Jurkat, Clone E6-1 (cell line): ENCODE measurements around the gene PCLO. TPM values are rescaled to one million over a fixed set of nuclear protein-coding genes. Genes with fewer than 3 reads are reported as not detected.

Experiments used
- DNase-seq: peaks from one replicate; pipeline ENCODE4 v3.0.0-alpha.2; 2011; ENCODE audit warnings: low read depth, low spot score
- H3K4me3 ChIP-seq: 2 replicates; pipeline ENCODE4 v1.5.1; 2011; ENCODE audit warnings: mild to moderate bottlenecking, low read length, control low read depth, moderate library complexity
- polyA plus RNA-seq: library from polyadenylated mRNA; unstranded; fragments of >200 nt; gene quantifications from one replicate; pipeline ENCODE4 v1.2.1, GENCODE V29; 2012; ENCODE audit warnings: missing spikeins; ENCODE audit not compliant: insufficient read length, insufficient read depth

Gene PCLO
- 0.15 TPM for polyA plus RNA-seq

- H3K4me3 ChIP-seq: peak within 1 kb of the TSS; percentile 55
- peak; percentile 24 for DNase-seq
Measured at GRCh38 chr7:83162402-83163256, at the start of gene PCLO. TSS of gene PCLO (minus strand) at chr7:83162884. CDS start at chr7:83162592, 292 bp downstream.

DNA sequence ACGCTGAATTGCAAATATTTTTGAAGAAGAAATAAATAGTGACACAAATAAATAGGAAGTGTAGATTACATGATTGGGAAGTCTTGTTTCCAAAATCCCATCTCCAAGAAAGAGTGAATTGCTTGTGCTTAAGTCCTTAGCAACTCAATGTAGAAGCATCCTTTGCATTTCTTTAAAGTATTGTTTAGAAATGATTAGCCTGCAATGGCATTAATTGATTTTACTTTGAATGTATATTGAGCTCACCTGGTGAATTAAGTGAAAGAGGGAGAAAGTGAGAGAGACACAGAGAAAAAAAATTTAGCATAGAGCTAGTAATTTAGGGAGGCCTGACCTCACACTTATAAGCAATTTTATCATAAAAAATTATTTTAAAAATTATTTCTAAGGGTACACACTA lies 49.0 kb upstream of the PCLO start:
- H3K4me3 ChIP-seq: no peak overlapping the region

DNA sequence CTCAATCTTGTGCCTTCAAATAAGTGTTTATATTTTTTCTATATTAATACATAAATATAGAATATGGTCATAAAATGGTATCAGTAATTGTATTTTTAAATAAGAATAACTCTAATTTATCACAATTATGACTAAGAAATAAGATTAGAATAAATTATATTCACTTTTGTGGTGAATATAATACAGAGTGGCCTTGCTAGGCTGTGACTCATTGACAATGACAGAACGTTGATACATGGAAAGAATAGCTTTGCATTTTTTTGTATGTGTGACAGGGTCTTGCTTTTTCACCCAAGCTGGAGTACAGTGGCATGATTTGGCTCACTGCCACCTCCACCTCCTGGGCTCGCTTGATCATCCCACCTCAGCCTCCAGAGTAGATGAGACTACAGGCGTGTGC lies 47.8 kb upstream of the PCLO start:
- no peak overlapping the region for H3K4me3 ChIP-seq
- no peak for DNase-seq

More for the DNA sequence above, 49.0 kb upstream of the PCLO start:
- DNase-seq: no peak

- DNase-seq: no peak
- no peak overlapping the region for H3K4me3 ChIP-seq
Measured at GRCh38 chr7:83204715-83205114, 42.0 kb upstream of the PCLO start.

DNA sequence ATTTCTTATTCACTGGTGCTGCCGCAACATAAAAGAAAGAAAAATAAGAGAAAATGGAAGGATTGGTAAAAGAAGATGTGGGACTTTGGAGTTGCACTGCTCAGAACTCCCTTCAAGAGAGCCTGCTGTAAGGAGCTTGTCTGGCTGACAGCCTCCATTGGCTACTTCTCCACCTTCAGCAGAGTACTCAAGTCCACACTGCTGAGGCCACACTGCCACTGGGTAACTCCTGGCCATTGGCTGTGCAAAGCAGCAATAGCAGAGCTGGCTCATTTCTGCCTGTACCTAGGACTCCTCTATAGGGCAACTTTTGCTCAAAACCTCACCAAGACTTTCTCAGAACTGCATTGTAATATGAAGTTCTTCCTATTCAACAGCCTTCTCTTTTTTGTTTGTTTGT lies 38.7 kb upstream of the PCLO start:
- no peak overlapping the region for H3K4me3 ChIP-seq
- no peak for DNase-seq

DNA sequence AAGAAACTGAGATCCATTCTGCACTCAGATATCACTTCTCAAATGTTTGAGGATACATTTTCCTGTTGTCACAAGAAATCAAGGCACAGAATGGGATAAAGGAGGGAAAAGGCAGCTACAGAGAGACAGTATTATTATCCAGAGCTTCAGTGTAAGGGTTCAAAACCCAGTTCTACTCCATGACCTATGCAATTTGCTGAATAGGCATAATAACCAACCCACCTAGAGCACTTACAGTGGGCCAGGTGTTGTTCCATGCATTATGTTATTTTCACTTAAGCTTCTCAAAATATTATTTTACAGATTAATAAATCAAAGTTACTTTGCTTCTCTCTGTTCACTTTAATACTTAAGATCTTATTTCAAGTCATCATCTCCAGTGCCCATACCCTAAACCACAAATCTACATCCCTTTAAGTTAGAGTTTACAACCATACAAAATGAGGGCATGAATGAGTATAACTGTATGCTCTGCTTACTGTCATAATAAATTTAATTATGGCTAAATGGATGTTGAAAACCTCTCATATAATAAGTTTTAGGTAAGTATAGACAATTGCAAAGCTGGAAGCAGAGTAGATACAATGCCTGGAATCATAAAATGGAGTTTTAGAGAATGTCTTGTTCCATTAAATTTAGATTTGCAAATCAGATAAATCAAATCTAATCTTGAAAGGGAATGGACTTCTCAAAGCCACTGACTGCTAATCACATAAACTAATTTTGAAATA lies 28.1 kb upstream of the PCLO start:
- DNase-seq: no peak

GRCh38 chr7:83178796-83179195 lies 16.1 kb upstream of the PCLO start:
- H3K4me3 ChIP-seq: no peak overlapping the region
- DNase-seq: no peak

More for the DNA sequence above, 28.1 kb upstream of the PCLO start:
- no peak overlapping the region for H3K4me3 ChIP-seq

GRCh38 chr7:83178066-83178465 lies 15.4 kb upstream of the PCLO start:
- DNase-seq: no peak
- no peak overlapping the region for H3K4me3 ChIP-seq

GRCh38 chr7:83173664-83174063 lies 11.0 kb upstream of the PCLO start:
- DNase-seq: no peak
- no peak overlapping the region for H3K4me3 ChIP-seq

GRCh38 chr7:83166781-83167180 lies 4.1 kb upstream of the PCLO start:
- H3K4me3 ChIP-seq: no peak overlapping the region
- no peak for DNase-seq

GRCh38 chr7:83161899-83162401 lies 734 bp downstream of the PCLO start:
- no peak for DNase-seq
- no peak overlapping the region for H3K4me3 ChIP-seq

GRCh38 chr7:83161186-83161585 lies 1.5 kb downstream of the PCLO start:
- H3K4me3 ChIP-seq: no peak overlapping the region
- DNase-seq: no peak

DNA sequence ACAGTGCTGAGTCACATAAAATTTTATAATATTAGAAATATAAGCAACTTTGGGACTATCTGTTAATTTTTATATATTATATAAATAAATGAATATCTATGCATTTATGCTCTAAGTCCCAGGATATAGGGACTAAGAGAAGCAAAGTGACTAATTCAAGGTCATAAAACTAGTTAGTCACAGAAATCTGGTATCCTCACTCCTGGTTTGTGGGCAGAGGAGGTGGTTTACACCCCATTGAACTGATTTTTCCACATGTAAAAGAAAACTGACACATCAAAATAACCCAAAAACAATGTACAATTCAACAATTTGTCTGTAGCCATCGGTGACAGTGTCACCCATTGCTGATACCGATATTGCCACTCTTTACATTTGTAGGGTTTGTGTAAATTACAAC lies 3.0 kb downstream of the PCLO start:
- no peak overlapping the region for H3K4me3 ChIP-seq
- DNase-seq: no peak

DNA sequence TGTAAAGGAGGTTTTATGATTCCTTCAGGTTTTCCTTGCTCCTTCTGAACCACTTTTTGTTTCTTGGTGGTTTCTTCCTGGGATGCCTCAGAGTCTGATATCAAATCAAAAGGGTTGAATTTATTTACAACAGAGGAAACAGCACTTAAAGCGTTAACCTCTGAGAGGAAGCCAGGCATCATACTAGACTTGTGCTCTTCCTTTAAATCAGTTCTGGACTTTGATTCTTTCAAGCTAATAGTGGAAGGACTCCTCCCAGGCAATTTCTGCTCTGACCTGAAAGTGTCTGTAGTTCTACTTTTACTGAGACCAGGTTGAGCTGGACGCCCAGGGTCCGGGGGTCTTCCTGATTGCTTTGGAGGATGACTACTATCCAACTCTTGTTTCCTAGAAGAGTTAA lies 6.7 kb downstream of the PCLO start:
- DNase-seq: no peak
- no peak overlapping the region for H3K4me3 ChIP-seq

GRCh38 chr7:83155407-83155806 lies 7.3 kb downstream of the PCLO start:
- no peak overlapping the region for H3K4me3 ChIP-seq
- DNase-seq: no peak

DNA sequence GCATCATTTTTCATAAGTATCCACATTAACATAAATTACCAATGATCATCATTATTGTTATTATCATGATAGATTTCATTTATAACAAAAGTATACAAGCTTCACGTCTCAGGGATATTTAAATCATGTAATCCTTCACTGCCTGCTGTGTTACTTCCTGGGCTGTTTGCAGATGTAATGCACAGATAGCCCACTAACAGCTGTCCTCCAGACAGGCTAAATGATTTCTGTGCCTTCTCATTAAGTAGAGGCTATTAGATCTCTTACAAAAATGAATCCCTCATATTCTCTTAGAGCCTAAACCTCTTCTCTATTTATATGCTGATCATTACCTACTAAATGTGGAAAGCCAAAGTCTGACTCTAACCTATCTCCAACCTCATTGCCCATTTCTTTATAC lies 9.3 kb downstream of the PCLO start:
- H3K4me3 ChIP-seq: no peak overlapping the region
- no peak for DNase-seq

DNA sequence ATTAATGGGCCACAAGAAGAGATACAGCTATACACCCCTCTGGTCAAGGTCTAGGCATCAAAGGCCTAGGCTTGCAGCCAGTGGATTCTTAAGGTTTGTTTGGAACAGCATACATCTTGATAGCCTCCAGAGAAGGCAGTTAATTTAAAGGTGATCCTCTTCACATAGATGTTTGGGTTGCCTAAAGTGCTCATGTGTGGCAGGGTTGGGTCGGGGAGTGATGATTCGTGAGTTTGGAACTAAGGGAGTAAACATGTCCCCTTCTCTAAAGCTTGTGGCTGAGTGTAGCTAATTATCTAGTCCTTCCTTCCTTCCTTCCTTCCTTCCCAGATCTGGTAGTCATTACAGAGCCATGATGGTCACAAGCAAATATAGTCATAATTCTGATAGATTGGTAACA lies 12.4 kb downstream of the PCLO start:
- DNase-seq: no peak
- no peak overlapping the region for H3K4me3 ChIP-seq

DNA sequence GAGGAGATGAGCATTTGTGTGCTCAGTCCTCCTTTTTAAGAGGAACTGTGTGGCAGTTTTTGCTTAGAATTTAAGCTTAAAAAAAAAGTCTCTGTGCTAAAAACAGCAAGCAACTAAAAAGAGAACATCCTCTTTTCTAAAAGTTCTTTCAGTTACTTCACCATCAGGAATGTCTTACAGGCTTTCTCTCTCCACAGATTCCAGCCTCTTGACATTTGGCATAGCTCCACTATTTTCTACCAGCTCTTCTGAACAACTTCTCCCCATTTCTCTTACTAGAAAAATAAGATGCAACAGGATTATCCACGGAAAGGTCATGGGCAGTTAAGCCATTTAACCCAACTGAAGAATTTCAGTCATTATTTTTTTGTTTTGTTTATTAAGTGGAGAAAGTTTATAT lies 13.2 kb downstream of the PCLO start:
- no peak for DNase-seq
- H3K4me3 ChIP-seq: no peak overlapping the region

GRCh38 chr7:83148776-83149175 lies 13.9 kb downstream of the PCLO start:
- H3K4me3 ChIP-seq: no peak overlapping the region
- DNase-seq: no peak

- no peak for DNase-seq
- no peak overlapping the region for H3K4me3 ChIP-seq
Measured at GRCh38 chr7:83143107-83143506, 19.6 kb downstream of the PCLO start.
